ENCODE measurements around the gene PIP5K1B.

DNA sequence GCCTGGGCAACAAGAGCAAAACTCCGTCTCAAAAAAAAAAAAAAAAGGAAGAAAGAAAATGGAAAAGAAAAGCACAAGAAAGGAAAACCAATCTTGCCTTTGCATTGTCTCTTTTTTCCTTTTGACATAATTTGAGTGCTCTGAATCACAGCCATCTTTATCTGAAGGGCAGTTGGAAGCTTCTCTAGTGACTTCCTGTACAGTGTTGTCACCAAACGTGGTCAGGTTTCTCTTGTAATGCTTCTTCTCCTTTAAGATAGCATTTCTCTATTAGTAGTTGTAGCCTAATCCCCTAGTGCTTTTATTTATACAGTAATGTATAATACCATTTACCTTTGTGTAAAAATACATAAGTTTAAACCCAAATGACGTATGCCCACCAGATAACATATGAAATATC, 290.7 kb downstream of the PIP5K1B start:
- TF ChIP-seq CTCF (IDR thresholded peaks at IDR 0.05): no peak
- TF ChIP-seq POLR2A (IDR thresholded peaks at IDR 0.05): no peak
